Stomach (tissue), 4 donors: ENCODE results near the gene CRTC2.

Experiments used
- CTCF ChIP-seq, 7 experiments: fragments of 450-650 bp in 4 of 7; fragments of 200-600 bp in 3 of 7; sonication (generic) in 3 of 7; IDR thresholded peaks; one replicate each; pipeline ENCODE4 v1.5.1; 2016 to 2019; ENCODE audit warnings: antibody characterized with exemption in 7 of 7, control low read depth in 2 of 7, mild to moderate bottlenecking in 1 of 7
- POLR2A ChIP-seq, 4 donors: fragments of 450-650 bp; IDR thresholded peaks; one replicate each; pipeline ENCODE4 v1.6.1; 2016; ENCODE audit warnings: antibody characterized with exemption in 4 of 4, control low read depth in 2 of 4, mild to moderate bottlenecking in 1 of 4, moderate library complexity in 1 of 4
- POLR2AphosphoS5 ChIP-seq, 3 donors: sonication (generic); formaldehyde crosslinking; IDR thresholded peaks; one replicate each; pipeline ENCODE4 v1.6.1; 2016; ENCODE audit warnings: antibody characterized with exemption in 3 of 3

- TF ChIP-seq POLR2AphosphoS5 (IDR thresholded peaks at IDR 0.05) (no peak), POLR2A (IDR thresholded peaks at IDR 0.05) (no peak), CTCF (IDR thresholded peaks at IDR 0.05) (no peak)
Observed at GRCh38 chr1:153929981-153930948, 28.1 kb downstream of the CRTC2 start.
